DMS79 treated with DMSO at 0.1 percent for 48 hours (cell line): ENCODE measurements around the gene CDKN3.
"Not testable (repeated sequence)": the region's sequence is repeated elsewhere in the genome, so short reads cannot be mapped to it uniquely, and the experiment has no call there.

Experiments
- DNase-seq: peaks from one replicate; lab custom pipeline; 2025; lab: John Stamatoyannopoulos, UW

The CDKN3 gene

GRCh38 chr14:54424479-54424901, 27.7 kb downstream of the CDKN3 start:
- no peak for DNase-seq

DNA sequence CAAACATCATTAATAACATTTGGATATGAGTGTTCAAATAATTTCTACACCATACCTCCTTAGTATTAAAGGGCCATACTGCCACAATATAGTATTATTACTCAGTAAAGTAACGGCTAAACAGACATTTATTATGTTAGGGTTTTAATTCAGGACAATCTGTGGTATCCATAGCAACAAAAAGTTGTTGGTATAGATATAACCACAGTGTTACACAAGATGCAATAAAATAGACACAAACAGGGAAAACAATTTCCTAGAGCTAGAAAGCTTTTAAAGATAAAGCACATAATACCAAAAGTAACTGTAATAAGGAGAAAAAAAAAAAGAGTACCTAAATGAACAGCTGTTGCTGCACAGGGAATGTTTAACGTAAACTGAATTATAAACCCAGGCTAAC, 28.3 kb downstream of the CDKN3 start:
- DNase-seq = no peak

DNA sequence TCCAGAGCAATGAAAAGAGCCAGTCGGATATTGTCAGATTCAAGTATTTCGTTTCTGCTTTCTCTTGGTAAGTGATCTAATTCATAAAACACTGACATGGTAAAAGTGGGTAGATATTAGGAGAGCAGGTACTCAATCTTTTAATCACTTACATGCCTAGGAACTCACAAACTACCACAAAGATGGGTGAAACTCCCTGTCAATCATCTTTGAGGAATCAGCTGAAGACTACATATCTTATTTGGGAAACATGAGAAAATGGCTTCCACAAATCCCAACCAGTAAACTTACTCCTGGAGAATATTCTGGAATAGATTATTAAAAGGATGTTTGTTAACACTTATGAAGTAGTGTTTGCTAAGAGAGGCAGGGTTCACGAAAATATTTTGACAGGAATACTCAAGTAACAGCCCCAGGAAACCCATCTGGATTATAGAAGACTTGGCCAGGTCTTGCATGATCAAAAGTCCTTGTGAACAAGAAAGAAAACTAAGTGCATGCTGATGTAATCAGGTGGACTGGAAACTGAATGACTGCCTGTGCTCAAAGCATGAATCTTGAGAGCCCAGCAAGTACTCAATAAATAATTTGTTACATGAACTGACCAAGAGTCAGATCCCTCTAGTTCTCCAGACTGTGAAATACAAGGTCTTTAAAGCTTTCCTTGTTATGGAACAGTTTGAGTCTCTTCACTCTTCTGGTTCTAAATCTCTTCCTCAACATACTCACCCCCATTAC, 28.9 kb downstream of the CDKN3 start:
- DNase-seq = no peak

GRCh38 chr14:54427871-54428270, 31.1 kb downstream of the CDKN3 start:
- no peak for DNase-seq

DNA sequence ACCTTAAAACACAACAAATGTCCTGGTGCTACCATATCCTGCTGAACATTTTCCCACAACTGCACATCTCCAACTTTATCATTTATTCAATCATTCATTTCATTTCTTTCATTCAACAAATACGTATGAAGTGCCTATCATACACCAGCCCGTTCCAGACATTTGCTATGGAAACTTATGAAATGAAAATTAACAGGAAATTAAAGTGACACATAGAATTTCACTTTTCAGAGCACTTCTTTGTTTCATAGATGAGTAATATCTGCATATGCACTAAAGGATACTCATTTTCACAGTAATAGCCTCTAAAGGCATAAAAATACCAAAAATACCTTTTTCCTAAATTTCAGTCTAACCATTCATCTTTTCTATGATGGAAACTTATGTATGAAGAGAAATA, 31.7 kb downstream of the CDKN3 start:
- DNase-seq = no peak

GRCh38 chr14:54435500-54435981, 38.7 kb downstream of the CDKN3 start:
- no peak for DNase-seq

- not testable (repeated sequence) for DNase-seq
Observed at GRCh38 chr14:54437954-54438353, 41.1 kb downstream of the CDKN3 start.

- DNase-seq = no peak
Observed at GRCh38 chr14:54438703-54439102, 41.9 kb downstream of the CDKN3 start.

GRCh38 chr14:54440037-54440436, 43.2 kb downstream of the CDKN3 start:
- DNase-seq = no peak

DNA sequence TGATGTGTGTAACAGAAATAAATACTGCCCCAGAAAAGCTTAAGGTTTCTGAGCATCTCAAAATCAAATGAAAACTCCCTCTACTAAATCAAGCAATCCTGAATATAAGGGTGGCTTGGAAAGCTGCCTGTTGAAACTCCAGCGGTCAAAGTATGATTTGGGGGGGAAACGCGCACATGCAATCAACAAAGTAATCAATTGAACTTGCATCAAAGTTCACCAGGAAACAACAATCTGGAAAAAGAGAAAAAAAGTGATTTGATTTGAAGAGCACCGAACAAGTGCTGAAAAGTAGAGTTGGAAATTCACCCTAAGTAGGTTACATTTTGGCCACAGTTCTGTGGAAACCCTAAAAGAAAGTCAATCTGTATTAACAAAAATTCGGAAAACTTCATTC, 43.7 kb downstream of the CDKN3 start:
- DNase-seq = peak; percentile 38

- DNase-seq = peak; percentile 98
Observed at GRCh38 chr14:54440873-54441868, 44.4 kb downstream of the CDKN3 start, which contains the start of gene CNIH1. CNIH1 (minus strand) TSS chr14:54441374; CDS start chr14:54441327, 47 bp downstream.

GRCh38 chr14:54442961-54443360, 46.2 kb downstream of the CDKN3 start:
- not testable (repeated sequence) for DNase-seq

- DNase-seq = no peak
Observed at GRCh38 chr14:54443981-54444380, 47.2 kb downstream of the CDKN3 start.

- no peak for DNase-seq
Observed at GRCh38 chr14:54444681-54445080, 47.9 kb downstream of the CDKN3 start.

GRCh38 chr14:54446161-54446693, 49.4 kb downstream of the CDKN3 start:
- DNase-seq = peak; percentile 97

- DNase-seq = no peak
Observed at GRCh38 chr14:54447231-54447692, 50.5 kb downstream of the CDKN3 start.

DNA sequence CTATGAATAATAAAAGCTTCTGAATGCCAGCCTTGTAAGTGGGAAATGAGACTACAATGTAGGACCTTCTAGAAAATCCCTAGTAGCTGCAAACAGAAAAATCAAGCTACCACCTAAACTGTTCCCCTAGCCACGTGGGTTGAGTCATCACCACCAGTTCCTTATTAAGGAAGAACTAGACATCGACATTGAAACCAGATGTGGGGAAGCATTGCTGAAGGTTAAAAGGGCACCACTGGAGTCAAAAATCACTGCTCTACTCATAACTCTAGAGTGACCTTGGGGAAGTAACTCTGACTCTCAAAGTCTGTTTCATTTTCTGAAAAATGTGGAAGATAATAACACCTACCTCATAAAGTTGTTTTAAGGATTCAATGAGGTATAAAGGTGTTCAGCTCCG, 53.7 kb downstream of the CDKN3 start:
- no peak for DNase-seq

DNA sequence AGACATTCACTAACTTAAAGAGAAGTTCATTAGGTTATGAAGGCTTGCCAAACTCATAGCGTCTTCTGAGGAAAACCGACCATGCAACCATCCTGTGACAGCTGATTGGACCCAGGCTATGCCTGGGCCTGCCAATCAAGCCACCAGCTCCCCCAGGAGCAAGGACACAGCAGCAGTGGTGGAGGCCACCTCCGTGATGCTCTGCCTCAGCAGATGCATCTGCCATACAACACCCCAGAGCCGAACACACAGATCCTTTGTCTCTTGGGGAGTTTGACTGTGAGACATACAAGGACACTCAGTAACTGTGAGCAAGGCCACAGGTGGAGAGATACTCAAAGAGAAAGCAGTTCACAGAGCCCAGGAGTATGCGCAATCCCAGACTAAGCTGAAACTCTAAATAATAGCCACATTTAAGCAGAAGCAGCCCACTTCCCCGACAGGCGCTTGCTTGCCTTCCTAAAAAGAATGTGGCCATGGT, 54.4 kb downstream of the CDKN3 start:
- DNase-seq = no peak

DNA sequence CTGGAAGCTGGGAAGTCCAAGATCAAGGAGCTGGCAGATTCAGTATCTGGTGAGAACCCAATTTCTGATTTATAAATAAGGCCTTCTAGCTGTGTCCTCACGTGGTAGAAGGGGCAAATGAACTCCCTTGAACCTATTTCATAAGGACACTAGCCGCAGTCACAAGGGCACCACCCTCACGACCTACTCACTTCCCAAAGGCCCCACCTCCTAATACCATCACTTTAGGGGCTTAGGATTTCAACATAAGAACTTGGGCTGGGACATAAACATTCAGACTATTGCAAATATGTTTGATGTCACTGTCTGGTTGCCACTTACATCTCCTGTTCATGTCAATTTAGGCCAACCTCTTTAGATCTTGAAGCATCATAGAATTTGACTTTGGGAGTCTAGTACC, 55.2 kb downstream of the CDKN3 start:
- DNase-seq = no peak

DNA sequence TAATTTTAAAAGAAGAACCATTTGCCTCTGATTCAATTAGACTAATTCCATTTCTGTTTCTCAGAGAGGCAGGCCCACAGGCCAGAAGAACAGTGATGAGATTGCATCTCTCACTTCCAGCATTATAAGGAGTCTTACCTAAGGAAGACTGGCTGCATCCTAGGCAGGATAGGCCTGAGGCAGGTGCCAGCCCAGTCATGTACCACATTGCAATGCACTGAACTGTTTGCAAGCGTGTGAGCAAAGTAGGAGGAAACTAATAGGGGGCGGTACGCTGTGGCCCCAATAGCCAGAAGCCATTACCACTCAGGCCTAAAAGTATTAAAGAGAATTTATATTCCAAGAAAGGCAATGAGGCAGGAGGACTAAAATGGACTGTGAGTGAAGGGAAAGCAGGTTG, 56.4 kb downstream of the CDKN3 start:
- no peak for DNase-seq

DNA sequence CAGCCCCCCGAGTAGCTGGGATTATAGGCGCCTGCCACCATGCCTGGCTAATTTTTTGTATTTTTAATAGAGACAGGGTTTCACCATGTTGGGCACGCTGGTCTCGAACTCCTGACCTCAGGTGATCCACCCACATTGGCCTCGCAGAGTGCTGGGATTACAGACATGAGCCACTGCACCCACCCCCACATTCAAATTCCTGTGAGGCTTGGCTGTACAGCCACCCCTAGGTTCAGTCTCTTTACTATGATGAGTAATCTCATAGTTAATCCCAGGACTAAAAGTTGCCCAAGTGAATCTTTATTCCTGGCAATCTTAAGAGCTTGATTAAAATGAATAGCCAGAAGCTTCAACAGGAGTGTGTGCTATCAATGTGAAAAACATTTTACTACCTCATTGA, 57.2 kb downstream of the CDKN3 start:
- DNase-seq = not testable (repeated sequence)

DNA sequence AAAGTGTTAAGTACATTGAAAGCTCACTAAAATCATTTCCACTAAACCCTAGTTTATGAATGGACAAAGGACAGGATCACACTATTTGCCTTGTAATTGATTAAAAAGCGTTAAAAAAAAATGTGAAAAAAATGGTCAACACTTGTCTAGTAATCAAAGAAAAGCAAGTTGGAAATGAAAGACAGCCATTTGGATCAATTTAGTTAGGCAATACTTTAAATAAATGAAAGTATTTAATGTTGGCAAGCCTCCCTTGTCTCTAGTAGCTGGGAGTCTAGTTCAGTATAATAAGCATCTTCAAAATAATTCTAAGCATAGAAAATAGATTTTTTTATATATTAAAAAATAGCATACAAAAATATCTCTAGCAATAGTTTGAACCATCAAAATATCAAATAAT, 58.6 kb downstream of the CDKN3 start:
- DNase-seq = no peak
